ENCODE measurements around the gene STEAP1B.

Gene STEAP1B

DNA sequence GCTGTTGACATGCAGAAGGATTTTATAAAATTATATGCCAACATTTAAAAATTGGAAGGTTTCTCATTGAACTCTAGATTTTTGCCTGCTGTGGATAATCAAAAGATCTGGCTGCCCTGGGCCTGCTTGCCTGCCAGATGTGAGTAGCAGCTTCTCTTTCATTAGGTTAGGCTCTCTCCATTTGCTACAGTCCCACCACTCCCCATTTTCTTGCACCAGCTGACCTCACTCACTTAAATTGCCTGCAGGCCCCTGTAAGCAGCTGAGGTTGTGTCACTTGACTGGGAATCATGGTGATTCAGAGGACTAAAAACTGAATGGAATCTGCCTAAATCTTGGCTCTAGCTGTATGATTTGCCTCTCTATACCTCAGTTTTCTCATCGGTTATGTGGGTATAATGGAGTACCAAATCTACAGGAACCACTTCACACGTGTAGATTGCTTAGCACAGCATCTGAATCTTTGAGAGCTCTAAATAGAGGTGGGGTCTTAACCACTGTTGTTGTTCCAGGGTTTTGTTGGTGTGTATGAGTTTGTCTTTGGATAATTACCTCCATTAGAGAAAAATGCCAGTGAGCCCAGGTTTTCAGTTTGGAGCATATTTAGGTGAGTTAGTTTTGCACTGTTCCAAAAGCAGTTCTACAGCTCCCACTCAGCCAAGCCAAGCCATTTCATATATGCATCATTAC lies 124.5 kb downstream of the STEAP1B start:
- H3K27me3 ChIP-seq (ENCODE audit: control insufficient read depth, insufficient read depth, low read length, poor library complexity, severe bottlenecking), result no peaks in the 10 kb centered on the region
- H3K36me3 ChIP-seq (ENCODE audit: control insufficient read depth, insufficient read depth, low read length), result no peaks in the 10 kb centered on the region
- H3K9me3 ChIP-seq (ENCODE audit: control insufficient read depth, low read length), result no peaks in the 10 kb centered on the region
- no peak overlapping the region for H3K4me3 ChIP-seq (ENCODE audit: insufficient read depth, low read depth, low read length)
- no peak overlapping the region for H3K27ac ChIP-seq (ENCODE audit: insufficient read depth, low read depth, low read length, poor library complexity, severe bottlenecking)
- 90 to 91% methylated on average over 2 of the region's 2 CpGs for WGBS, 2 experiments
- H3K4me1 ChIP-seq (ENCODE audit: control insufficient read depth, insufficient read depth, low read length), result no peaks in the 10 kb centered on the region

DNA sequence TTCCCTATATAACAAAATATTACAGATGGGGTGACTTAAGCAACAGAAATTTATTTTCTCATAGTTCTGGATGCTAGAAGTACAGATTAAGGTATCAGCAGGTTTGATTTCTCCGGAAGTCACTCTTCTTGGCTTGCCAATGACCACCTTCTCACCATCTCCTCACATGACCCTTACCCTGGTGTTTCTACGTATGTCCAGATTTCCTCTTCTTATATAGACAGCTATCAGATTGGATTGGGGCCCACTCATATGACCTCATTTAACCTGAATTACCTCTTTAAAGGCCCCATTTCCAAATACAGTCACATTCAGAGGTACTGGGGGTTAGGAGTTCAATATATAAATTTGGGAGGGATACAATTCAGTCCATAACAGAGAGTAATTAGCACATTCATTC lies 126.1 kb downstream of the STEAP1B start:
- H3K27ac ChIP-seq (ENCODE audit: insufficient read depth, low read depth, low read length, poor library complexity, severe bottlenecking), result no peak overlapping the region
- WGBS, 2 experiments, result 82 to 93% methylated on average over 2 of the region's 2 CpGs
- H3K4me1 ChIP-seq (ENCODE audit: control insufficient read depth, insufficient read depth, low read length), result no peaks in the 10 kb centered on the region
- H3K27me3 ChIP-seq (ENCODE audit: control insufficient read depth, insufficient read depth, low read length, poor library complexity, severe bottlenecking), result no peaks in the 10 kb centered on the region
- no peak overlapping the region for H3K4me3 ChIP-seq (ENCODE audit: insufficient read depth, low read depth, low read length)
- no peaks in the 10 kb centered on the region for H3K9me3 ChIP-seq (ENCODE audit: control insufficient read depth, low read length)
- H3K36me3 ChIP-seq (ENCODE audit: control insufficient read depth, insufficient read depth, low read length), result no peaks in the 10 kb centered on the region

GRCh38 chr7:22373388-22373787 lies 126.6 kb downstream of the STEAP1B start:
- no peaks in the 10 kb centered on the region for H3K4me1 ChIP-seq (ENCODE audit: control insufficient read depth, insufficient read depth, low read length)
- H3K9me3 ChIP-seq (ENCODE audit: control insufficient read depth, low read length), result no peaks in the 10 kb centered on the region
- WGBS, 2 experiments, result 89 to 90% methylated on average over 3 of the region's 3 CpGs
- H3K27ac ChIP-seq (ENCODE audit: insufficient read depth, low read depth, low read length, poor library complexity, severe bottlenecking), result no peak overlapping the region
- no peaks in the 10 kb centered on the region for H3K27me3 ChIP-seq (ENCODE audit: control insufficient read depth, insufficient read depth, low read length, poor library complexity, severe bottlenecking)
- H3K4me3 ChIP-seq (ENCODE audit: insufficient read depth, low read depth, low read length), result no peak overlapping the region
- H3K36me3 ChIP-seq (ENCODE audit: control insufficient read depth, insufficient read depth, low read length), result no peaks in the 10 kb centered on the region

- H3K9me3 ChIP-seq (ENCODE audit: control insufficient read depth, low read length), result no peaks in the 10 kb centered on the region
- H3K27ac ChIP-seq (ENCODE audit: insufficient read depth, low read depth, low read length, poor library complexity, severe bottlenecking), result no peak overlapping the region
- 91 to 96% methylated on average over 6 of the region's 6 CpGs for WGBS, 2 experiments
- no peaks in the 10 kb centered on the region for H3K4me1 ChIP-seq (ENCODE audit: control insufficient read depth, insufficient read depth, low read length)
- no peaks in the 10 kb centered on the region for H3K27me3 ChIP-seq (ENCODE audit: control insufficient read depth, insufficient read depth, low read length, poor library complexity, severe bottlenecking)
- no peaks in the 10 kb centered on the region for H3K36me3 ChIP-seq (ENCODE audit: control insufficient read depth, insufficient read depth, low read length)
- H3K4me3 ChIP-seq (ENCODE audit: insufficient read depth, low read depth, low read length), result no peak overlapping the region
Measured at GRCh38 chr7:22372863-22373262, 127.1 kb downstream of the STEAP1B start.

DNA sequence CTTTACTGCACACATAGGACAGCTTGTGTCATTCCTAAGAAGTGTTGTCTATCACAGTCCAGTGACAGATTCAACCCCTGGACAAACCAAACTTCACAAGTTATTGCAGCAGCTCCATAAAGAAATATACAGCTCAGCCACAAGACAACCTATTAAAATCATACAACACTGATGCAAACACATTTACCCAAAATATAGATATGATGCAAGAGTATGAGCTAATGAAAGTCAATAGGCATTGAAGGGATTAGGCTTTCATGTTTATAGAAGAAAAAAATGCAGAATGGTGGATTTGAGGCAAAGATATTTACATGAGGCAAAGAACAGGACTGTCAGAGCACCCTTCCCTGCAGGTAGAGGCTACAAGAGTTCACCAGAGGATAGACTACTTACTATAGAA lies 128.1 kb downstream of the STEAP1B start:
- H3K36me3 ChIP-seq (ENCODE audit: control insufficient read depth, insufficient read depth, low read length), result no peaks in the 10 kb centered on the region
- H3K4me3 ChIP-seq (ENCODE audit: insufficient read depth, low read depth, low read length), result no peak overlapping the region
- no peaks in the 10 kb centered on the region for H3K9me3 ChIP-seq (ENCODE audit: control insufficient read depth, low read length)
- H3K4me1 ChIP-seq (ENCODE audit: control insufficient read depth, insufficient read depth, low read length), result no peaks in the 10 kb centered on the region
- H3K27ac ChIP-seq (ENCODE audit: insufficient read depth, low read depth, low read length, poor library complexity, severe bottlenecking), result no peak overlapping the region
- H3K27me3 ChIP-seq (ENCODE audit: control insufficient read depth, insufficient read depth, low read length, poor library complexity, severe bottlenecking), result no peaks in the 10 kb centered on the region
